ENCODE results near the gene CSNK1E.
A peak's percentile ranks its signal among the peaks of the same experiment; 100 is the strongest.

The CSNK1E gene

DNA sequence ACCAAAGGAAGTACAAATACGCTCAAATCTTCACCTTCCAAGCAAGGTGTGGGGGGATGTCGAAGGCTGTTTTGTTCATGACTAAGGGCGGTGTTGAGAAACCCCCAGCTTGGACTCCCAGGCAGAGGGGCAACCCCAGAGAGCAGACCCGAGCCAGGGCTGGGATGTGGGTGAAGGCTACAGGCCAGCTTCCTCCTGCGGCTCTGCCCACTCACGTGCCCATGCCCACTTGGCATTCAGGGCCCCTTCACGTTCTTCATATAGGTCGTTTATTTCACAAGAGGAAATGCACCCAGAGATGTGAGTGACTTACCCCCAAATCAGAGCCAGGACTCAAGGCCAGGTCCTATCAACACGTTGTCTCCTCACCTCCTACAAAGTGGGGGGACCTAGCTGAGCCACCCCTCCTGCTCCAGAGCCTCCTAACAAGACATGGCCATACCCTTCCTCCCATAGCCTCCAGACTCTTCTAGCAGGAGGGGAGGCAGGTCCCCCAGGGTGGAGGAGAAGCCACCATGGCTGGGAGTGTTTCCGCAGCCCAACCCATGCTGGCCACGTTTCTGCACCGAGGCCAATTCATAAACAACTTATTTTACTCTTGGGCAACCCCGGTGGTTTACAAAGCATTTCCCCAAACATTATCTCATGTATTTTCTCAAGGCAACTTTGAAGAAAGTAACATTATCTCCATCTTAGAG lies 66.4 kb downstream of the CSNK1E start:
- no peak overlapping the region for H3K4me3 ChIP-seq (ENCODE audit: low read depth, low read length)
- H3K4me1 ChIP-seq (ENCODE audit: control insufficient read depth, insufficient read depth, low read length): no peaks in the 10 kb centered on the region
- H3K27me3 ChIP-seq (ENCODE audit: control insufficient read depth, insufficient read depth, low read length): no peaks in the 10 kb centered on the region
- no peak overlapping the region for H3K9ac ChIP-seq (ENCODE audit: low read depth, low read length)
- H3K9me3 ChIP-seq (ENCODE audit: control insufficient read depth, insufficient read depth, low read length): no peaks in the 10 kb centered on the region
- H3K36me3 ChIP-seq (ENCODE audit: control insufficient read depth, insufficient read depth, low read length): peaks cover 22% of the 10 kb centered on the region

DNA sequence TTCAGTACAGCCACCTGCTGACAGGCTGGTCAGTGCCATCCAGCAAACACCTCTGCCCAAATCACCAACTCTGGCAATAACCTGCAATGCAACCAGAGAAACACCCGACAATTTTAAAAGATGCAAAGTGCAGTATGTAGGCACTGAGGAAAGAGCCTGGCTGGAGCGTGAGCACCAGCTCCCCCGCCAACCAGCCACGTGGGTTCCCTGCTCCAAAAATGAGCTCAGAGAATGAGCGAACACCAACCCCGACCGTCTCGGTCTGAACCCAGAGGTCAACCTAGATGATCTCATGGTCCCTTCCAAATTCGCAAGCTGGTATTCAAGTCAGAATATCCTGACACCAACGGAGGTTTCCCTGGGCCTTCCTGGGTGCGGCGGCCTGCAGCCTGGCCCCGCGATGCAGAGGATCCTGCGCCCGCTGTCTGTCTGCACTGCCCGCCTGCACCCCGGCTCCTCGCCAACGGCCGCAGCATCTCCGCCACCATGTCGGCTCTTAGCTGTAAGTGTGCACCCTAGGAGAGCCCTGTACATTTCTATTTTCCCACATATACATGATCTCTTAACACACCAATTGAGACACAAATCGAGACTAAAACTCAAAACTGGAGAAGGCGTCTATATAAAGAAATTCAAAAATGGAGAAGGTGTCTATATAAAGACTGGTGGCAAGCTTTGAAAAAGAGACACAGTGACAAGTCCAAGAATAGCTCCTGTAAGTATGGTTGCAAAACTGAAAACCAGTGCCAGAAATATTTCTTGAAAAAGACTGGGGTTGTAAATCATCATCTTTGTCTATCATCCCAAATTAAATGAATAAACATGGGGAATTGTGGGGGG lies 67.2 kb downstream of the CSNK1E start:
- H3K36me3 ChIP-seq (ENCODE audit: control insufficient read depth, insufficient read depth, low read length): peaks cover 24% of the 10 kb centered on the region
- no peak overlapping the region for H3K4me3 ChIP-seq (ENCODE audit: low read depth, low read length)
- no peaks in the 10 kb centered on the region for H3K9me3 ChIP-seq (ENCODE audit: control insufficient read depth, insufficient read depth, low read length)
- no peaks in the 10 kb centered on the region for H3K27me3 ChIP-seq (ENCODE audit: control insufficient read depth, insufficient read depth, low read length)
- no peak overlapping the region for H3K9ac ChIP-seq (ENCODE audit: low read depth, low read length)
- H3K4me1 ChIP-seq (ENCODE audit: control insufficient read depth, insufficient read depth, low read length): no peaks in the 10 kb centered on the region

DNA sequence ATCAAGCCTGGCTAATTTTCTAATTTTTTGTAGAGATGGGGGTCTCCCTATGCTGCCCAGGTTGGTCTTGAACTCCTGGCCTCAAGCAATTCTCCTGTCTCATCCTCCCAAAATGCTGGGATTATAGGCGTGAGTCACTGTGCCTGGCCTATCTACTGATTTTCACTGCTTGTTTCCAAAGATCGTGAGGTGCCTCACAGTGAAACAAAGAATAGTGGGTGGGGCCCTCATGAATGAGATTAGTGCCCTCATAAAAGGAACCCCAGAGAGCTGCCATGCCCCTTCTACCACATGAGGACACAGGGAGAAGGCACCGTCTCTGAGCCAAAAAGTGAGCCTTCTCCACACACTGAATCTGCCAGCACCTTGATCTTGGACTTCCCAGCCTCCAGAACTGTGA lies 67.9 kb downstream of the CSNK1E start:
- Histone ChIP-seq H3K9ac (ENCODE audit: low read depth, low read length) (no peak overlapping the region), H3K4me3 (ENCODE audit: low read depth, low read length) (no peak overlapping the region), H3K36me3 (ENCODE audit: control insufficient read depth, insufficient read depth, low read length) (peaks cover 29% of the 10 kb centered on the region), H3K9me3 (ENCODE audit: control insufficient read depth, insufficient read depth, low read length) (no peaks in the 10 kb centered on the region), H3K4me1 (ENCODE audit: control insufficient read depth, insufficient read depth, low read length) (no peaks in the 10 kb centered on the region), H3K27me3 (ENCODE audit: control insufficient read depth, insufficient read depth, low read length) (no peaks in the 10 kb centered on the region)

DNA sequence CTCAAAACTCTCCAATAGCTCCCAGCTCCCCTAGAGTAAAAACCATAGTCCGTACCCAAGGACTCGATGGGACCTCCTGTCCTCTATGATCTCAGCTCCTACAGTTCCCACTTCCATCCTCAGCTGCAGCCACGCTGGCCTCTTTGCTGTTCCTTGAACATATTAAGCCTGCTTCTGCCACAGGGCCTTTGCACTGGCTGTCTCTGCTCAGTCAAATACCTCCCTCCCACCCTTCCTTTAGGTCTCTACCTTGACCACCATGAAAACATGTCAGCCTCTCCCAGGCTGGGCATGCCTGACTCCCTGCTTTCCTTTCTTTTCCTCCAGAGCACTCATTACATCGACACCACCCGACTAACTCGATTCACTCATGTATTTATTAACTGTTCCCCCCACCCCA lies 69.0 kb downstream of the CSNK1E start:
- H3K4me1 ChIP-seq (ENCODE audit: control insufficient read depth, insufficient read depth, low read length): no peaks in the 10 kb centered on the region
- no peak overlapping the region for H3K4me3 ChIP-seq (ENCODE audit: low read depth, low read length)
- H3K9me3 ChIP-seq (ENCODE audit: control insufficient read depth, insufficient read depth, low read length): no peaks in the 10 kb centered on the region
- H3K27me3 ChIP-seq (ENCODE audit: control insufficient read depth, insufficient read depth, low read length): no peaks in the 10 kb centered on the region
- no peak overlapping the region for H3K9ac ChIP-seq (ENCODE audit: low read depth, low read length)
- peaks cover 34% of the 10 kb centered on the region for H3K36me3 ChIP-seq (ENCODE audit: control insufficient read depth, insufficient read depth, low read length)

DNA sequence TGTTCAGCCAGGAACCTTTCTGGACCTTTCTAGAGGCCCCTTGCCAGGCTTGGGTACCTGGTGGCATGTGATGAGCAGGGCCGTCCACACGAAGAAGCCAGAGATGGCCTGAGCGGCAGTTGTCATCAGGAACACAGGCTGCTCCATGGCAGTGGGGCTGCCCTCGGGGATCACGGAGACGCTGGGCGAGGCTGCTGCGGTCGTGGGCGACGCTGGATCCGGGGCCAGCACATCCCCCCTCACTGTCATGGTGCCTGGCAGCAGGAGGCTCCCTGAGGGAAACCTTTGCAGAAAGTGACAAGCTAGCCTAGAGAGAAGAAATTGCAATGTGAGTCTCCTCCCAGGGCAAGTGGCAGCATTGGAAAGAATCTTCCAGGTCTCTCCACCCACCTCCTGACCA lies 69.5 kb downstream of the CSNK1E start:
- Histone ChIP-seq H3K4me1 (ENCODE audit: control insufficient read depth, insufficient read depth, low read length) (no peaks in the 10 kb centered on the region), H3K9ac (ENCODE audit: low read depth, low read length) (no peak overlapping the region), H3K9me3 (ENCODE audit: control insufficient read depth, insufficient read depth, low read length) (no peaks in the 10 kb centered on the region), H3K36me3 (ENCODE audit: control insufficient read depth, insufficient read depth, low read length) (peaks cover 34% of the 10 kb centered on the region), H3K27me3 (ENCODE audit: control insufficient read depth, insufficient read depth, low read length) (no peaks in the 10 kb centered on the region), H3K4me3 (ENCODE audit: low read depth, low read length) (no peak overlapping the region)

DNA sequence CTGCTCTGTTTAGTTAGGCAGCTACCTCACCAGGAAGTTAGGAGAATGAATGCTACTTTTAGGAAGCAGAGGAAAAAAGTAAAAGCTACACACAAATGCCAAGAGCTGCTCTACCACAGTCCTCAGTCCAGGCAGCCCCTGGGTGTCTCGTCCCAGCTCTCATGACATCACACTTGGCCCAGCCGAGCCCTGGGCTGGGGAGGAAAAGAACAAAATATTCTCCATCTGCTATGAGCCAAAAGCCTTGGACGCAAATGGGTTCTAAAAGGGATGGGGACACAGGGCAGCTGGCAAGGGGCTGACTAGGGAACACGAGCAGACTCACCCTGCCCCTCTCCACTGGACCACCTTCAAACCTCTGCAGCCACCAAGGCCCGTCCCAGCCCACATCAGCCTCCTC lies 70.5 kb downstream of the CSNK1E start:
- Histone ChIP-seq H3K4me1 (ENCODE audit: control insufficient read depth, insufficient read depth, low read length) (no peaks in the 10 kb centered on the region), H3K27me3 (ENCODE audit: control insufficient read depth, insufficient read depth, low read length) (no peaks in the 10 kb centered on the region), H3K9me3 (ENCODE audit: control insufficient read depth, insufficient read depth, low read length) (no peaks in the 10 kb centered on the region), H3K36me3 (ENCODE audit: control insufficient read depth, insufficient read depth, low read length) (peaks cover 34% of the 10 kb centered on the region), H3K9ac (ENCODE audit: low read depth, low read length) (no peak overlapping the region), H3K4me3 (ENCODE audit: low read depth, low read length) (no peak overlapping the region)

DNA sequence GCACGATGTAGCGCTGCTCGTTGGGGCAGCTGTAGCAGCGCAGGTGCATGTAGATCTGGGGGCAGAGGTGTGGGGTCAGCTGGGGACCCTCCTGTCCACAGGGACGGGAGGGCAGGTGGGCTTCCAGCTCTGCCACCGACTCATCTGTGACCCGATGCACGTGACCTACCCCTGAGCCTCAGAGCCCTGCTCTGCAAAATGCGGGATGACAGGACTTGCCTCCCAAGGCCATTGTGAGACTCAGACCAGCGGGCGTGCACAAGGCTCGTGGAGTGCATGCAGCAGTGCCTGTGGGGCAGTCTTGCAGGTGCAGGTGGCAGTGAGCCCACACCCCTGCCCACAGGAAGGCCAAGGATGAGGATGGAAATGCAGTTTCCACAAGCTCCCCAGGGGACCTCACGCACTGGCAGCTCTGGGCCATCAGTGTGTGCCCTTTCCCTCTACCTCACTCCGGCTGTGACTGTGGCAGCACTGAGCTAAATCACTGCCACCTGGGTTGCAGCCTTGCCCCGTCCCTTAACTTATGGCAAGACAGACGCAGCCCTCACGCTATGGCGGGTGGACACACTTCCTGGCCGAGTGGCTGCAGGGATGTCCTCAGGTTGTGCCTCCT lies 71.1 kb downstream of the CSNK1E start:
- Histone ChIP-seq H3K4me3 (ENCODE audit: low read depth, low read length) (no peak overlapping the region), H3K4me1 (ENCODE audit: control insufficient read depth, insufficient read depth, low read length) (no peaks in the 10 kb centered on the region), H3K27me3 (ENCODE audit: control insufficient read depth, insufficient read depth, low read length) (no peaks in the 10 kb centered on the region), H3K36me3 (ENCODE audit: control insufficient read depth, insufficient read depth, low read length) (peaks cover 34% of the 10 kb centered on the region), H3K9ac (ENCODE audit: low read depth, low read length) (no peak overlapping the region), H3K9me3 (ENCODE audit: control insufficient read depth, insufficient read depth, low read length) (no peaks in the 10 kb centered on the region)

DNA sequence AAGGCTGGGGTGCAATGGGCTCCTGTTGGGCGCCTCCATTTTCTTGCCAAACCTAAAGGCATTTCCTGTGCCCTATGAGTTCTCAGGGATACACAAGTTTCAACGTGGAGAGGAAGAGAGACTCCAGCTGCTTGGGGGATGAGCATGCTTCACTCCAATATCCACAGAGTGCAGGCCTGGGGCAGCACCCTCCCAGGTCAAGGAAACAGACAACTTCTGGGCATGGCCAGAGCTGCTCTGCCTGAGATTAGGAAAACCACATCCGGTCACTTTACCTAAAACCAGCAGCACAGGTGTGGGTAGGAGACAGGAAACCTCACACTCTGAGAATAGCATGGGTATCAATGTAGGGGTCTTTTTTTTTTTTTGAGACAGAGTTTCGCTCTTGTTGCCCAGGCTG lies 73.1 kb downstream of the CSNK1E start:
- Histone ChIP-seq H3K4me1 (ENCODE audit: control insufficient read depth, insufficient read depth, low read length) (no peaks in the 10 kb centered on the region), H3K36me3 (ENCODE audit: control insufficient read depth, insufficient read depth, low read length) (peaks cover 38% of the 10 kb centered on the region), H3K9ac (ENCODE audit: low read depth, low read length) (no peak overlapping the region), H3K27me3 (ENCODE audit: control insufficient read depth, insufficient read depth, low read length) (no peaks in the 10 kb centered on the region), H3K4me3 (ENCODE audit: low read depth, low read length) (no peak overlapping the region), H3K9me3 (ENCODE audit: control insufficient read depth, insufficient read depth, low read length) (no peaks in the 10 kb centered on the region)

DNA sequence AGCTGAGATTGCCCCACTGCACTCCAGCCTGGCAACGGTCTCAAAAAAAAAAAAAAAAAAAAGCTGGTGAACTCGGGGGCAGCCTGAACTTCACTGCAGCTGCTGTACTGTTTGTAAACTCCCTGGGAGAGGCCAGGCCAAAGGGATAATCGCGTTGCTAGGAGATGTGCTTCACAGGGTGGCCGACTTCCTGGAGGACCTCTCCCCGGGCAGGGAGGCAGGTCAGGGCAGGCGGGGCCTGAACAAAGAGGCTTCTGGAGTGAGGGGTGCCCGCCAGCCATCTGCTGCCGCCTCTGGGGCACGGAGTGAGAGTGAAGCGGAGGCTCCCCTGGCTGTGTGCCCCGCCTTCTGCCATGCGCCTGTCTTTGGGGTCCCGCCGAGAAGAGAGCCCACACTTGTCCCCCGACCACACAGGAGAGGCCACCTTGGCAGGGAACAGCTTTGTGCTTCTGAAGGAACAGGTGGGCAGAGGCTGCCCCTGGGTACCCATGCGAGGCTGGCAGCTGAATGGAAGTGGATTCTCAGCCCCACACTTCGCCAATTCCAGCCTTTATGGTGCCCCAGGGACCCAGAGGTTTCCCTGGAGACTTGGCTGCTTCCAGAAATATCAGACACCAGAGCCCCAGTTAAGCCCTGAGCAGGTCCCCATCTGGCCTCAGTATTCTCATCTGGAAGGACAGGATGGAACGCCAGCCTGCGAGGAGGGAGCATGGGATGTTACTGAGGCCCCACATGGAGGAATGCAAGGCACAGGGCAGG lies 74.0 kb downstream of the CSNK1E start:
- no peaks in the 10 kb centered on the region for H3K27me3 ChIP-seq (ENCODE audit: control insufficient read depth, insufficient read depth, low read length)
- H3K36me3 ChIP-seq (ENCODE audit: control insufficient read depth, insufficient read depth, low read length): peaks cover 38% of the 10 kb centered on the region
- no peaks in the 10 kb centered on the region for H3K4me1 ChIP-seq (ENCODE audit: control insufficient read depth, insufficient read depth, low read length)
- no peak overlapping the region for H3K4me3 ChIP-seq (ENCODE audit: low read depth, low read length)
- H3K9ac ChIP-seq (ENCODE audit: low read depth, low read length): no peak overlapping the region
- no peaks in the 10 kb centered on the region for H3K9me3 ChIP-seq (ENCODE audit: control insufficient read depth, insufficient read depth, low read length)

DNA sequence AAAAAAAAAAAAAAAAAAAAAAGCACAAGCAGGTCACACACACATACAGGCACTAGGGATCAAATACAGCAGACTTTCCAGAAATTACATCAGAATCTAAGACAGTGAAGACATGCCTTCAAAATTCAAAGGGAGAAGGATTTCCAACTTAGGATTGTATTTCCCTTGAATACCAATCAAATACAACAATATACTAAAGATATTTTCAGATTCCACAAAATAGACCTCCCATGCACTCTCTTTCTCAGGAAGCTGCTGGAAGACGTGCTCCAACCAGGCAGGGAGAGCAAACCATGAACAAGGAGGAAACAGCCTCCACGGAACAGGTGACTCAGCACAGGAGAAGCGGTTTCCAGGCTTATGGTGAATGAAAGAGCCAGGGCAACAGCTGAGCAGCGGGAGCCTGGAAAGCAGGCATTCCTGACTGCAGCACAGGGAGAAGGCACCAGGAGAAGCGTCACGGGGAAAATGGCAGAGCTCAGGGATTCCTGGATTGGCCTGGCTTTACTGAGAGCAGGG lies 76.4 kb downstream of the CSNK1E start:
- H3K9ac ChIP-seq (ENCODE audit: low read depth, low read length): peak overlapping the region; percentile 14
- H3K36me3 ChIP-seq (ENCODE audit: control insufficient read depth, insufficient read depth, low read length): peaks cover 21% of the 10 kb centered on the region
- H3K27me3 ChIP-seq (ENCODE audit: control insufficient read depth, insufficient read depth, low read length): no peaks in the 10 kb centered on the region
- no peak overlapping the region for H3K4me3 ChIP-seq (ENCODE audit: low read depth, low read length)
- no peaks in the 10 kb centered on the region for H3K4me1 ChIP-seq (ENCODE audit: control insufficient read depth, insufficient read depth, low read length)
- no peaks in the 10 kb centered on the region for H3K9me3 ChIP-seq (ENCODE audit: control insufficient read depth, insufficient read depth, low read length)
